GM18867 (cell line): ENCODE results near the gene ZNF544.

Experiments used
- ATAC-seq: cut with Tn5 transposase; IDR thresholded peaks from one replicate; pipeline ENCODE4 v1.9.1; 2021; ENCODE audit warnings: mild to moderate bottlenecking, moderate library complexity; ENCODE audit not compliant: unreplicated experiment

ZNF544 gene

GRCh38 chr19:58228585-58229254 is at the start of gene ZNF544:
Gene ZNF544, plus strand, starts transcription at chr19:58228914. Its CDS starts 15,110 bp downstream, at chr19:58244024.
- peak; percentile 85 for ATAC-seq

GRCh38 chr19:58181902-58182576 is 46.7 kb upstream of the ZNF544 start:
- no peak for ATAC-seq

GRCh38 chr19:58182577-58182988 is 46.1 kb upstream of the ZNF544 start:
- ATAC-seq, result no peak

- ATAC-seq, result peak; percentile 89
Observed at GRCh38 chr19:58182989-58183816, 45.5 kb upstream of the ZNF544 start, which contains the start of gene ZNF274. Gene ZNF274, plus strand, starts transcription at chr19:58183061. Its CDS starts 905 bp downstream, at chr19:58183966.

- ATAC-seq, result no peak
Observed at GRCh38 chr19:58183817-58184215, 44.9 kb upstream of the ZNF544 start.

GRCh38 chr19:58196901-58197616 is 31.7 kb upstream of the ZNF544 start:
- ATAC-seq, result no peak

- ATAC-seq, result no peak
Observed at GRCh38 chr19:58203814-58204475, 24.8 kb upstream of the ZNF544 start.

- ATAC-seq, result no peak
Observed at GRCh38 chr19:58204566-58204965, 24.1 kb upstream of the ZNF544 start.

GRCh38 chr19:58209577-58209976 is 19.1 kb upstream of the ZNF544 start:
- no peak for ATAC-seq

- no peak for ATAC-seq
Observed at GRCh38 chr19:58212336-58213074, 16.2 kb upstream of the ZNF544 start.

GRCh38 chr19:58213075-58213369 is 15.7 kb upstream of the ZNF544 start:
- no peak for ATAC-seq

- ATAC-seq, result no peak
Observed at GRCh38 chr19:58217069-58217481, 11.6 kb upstream of the ZNF544 start.

- ATAC-seq, result no peak
Observed at GRCh38 chr19:58217607-58218391, 10.9 kb upstream of the ZNF544 start.

GRCh38 chr19:58218899-58219298 is 9.8 kb upstream of the ZNF544 start:
- no peak for ATAC-seq

- no peak for ATAC-seq
Observed at GRCh38 chr19:58227964-58228584, 640 bp upstream of the ZNF544 start.

GRCh38 chr19:58229255-58229639 is 533 bp downstream of the ZNF544 start:
- no peak for ATAC-seq

GRCh38 chr19:58237324-58237723 is 8.6 kb downstream of the ZNF544 start:
- no peak for ATAC-seq

GRCh38 chr19:58243351-58243750 is 14.6 kb downstream of the ZNF544 start:
- no peak for ATAC-seq

- ATAC-seq, result no peak
Observed at GRCh38 chr19:58248886-58249285, 20.2 kb downstream of the ZNF544 start.
